ENCODE results near the gene TUBB2A. TPM values are rescaled to one million over a fixed set of nuclear protein-coding genes. Genes with fewer than 3 reads are reported as not detected.

Gene TUBB2A
- total RNA-seq, 6 experiments from 2014 or later: 32.8 to 136 (median 83.8) TPM

- DNase-seq: no peak
- Histone ChIP-seq H3K4me1 (no peaks in the 10 kb centered on the region), H3K9me3 (no peaks in the 10 kb centered on the region), H3K27me3 (no peaks in the 10 kb centered on the region), H3K4me3 (no peak overlapping the region), H3K36me3 (no peaks in the 10 kb centered on the region), H3K27ac (no peak overlapping the region)
- 70% methylated on average over 5 of the region's 5 CpGs for WGBS (ENCODE audit: insufficient coverage, low coverage, low lambda C conversion rate, missing lambda C conversion rate)
- TF ChIP-seq CTCF (IDR thresholded peaks at IDR 0.05): no peak
- TF ChIP-seq POLR2A (IDR thresholded peaks at IDR 0.05): no peak
- intact Hi-C loops (cut with DNase I): no loop called here
- no peak for ATAC-seq
Observed at GRCh38 chr6:3196770-3197169, 39.4 kb upstream of the TUBB2A start.

DNA sequence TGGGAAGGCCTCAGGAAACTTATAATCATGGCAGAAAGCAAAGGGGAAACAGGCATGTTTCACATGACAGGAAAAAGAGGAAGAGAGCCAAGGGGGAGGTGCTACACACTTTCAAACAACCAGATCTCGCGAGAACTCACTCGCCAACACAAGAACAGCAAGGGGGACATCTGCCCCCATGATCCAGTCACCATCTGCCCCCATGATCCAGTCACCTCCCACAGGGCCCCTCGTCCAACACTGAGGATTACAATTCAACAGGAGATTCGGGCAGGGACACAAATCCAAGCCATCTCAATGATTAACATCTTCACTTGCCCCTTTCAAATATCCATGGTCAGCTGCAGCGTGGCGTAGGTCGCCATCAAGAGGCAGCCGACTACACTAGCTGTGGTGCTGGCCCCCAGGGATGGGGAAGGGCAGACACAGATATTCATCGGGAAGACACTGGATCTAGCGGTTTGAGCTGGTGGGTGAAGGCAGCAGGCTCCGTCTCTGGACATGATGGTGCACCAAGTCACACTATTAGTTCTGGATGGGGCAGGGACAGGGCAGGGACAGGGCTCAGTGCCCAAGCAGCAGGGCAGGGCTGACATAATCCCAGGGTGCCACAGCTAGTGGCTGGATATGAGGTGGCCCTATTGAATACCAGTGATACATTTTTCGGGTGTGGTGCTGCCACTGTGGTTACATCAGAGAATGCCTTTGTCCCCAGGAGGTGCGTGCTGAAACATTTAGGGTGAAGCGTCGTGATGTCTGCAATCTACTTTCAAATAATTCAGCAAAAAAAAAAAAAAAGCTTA lies 38.6 kb upstream of the TUBB2A start:
- H3K4me3 ChIP-seq: no peak overlapping the region
- 74% methylated on average over 15 of the region's 16 CpGs for WGBS (ENCODE audit: insufficient coverage, low coverage, low lambda C conversion rate, missing lambda C conversion rate)
- H3K36me3 ChIP-seq: no peaks in the 10 kb centered on the region
- H3K9me3 ChIP-seq: no peaks in the 10 kb centered on the region
- H3K27ac ChIP-seq: no peak overlapping the region
- no peaks in the 10 kb centered on the region for H3K27me3 ChIP-seq
- ATAC-seq (peak in 3 of 4 donors; percentile 43 to 48 (median 47)), DNase-seq (no peak)
- intact Hi-C loops (cut with DNase I): no loop called here
- TF ChIP-seq CTCF (IDR thresholded peaks at IDR 0.05): peak in 1 of 4 donors; percentile 9
- TF ChIP-seq POLR2A (IDR thresholded peaks at IDR 0.05): no peak
- H3K4me1 ChIP-seq: no peaks in the 10 kb centered on the region

- Histone ChIP-seq H3K27me3 (no peaks in the 10 kb centered on the region), H3K4me3 (no peak overlapping the region), H3K4me1 (no peaks in the 10 kb centered on the region), H3K9me3 (no peaks in the 10 kb centered on the region), H3K27ac (no peak overlapping the region), H3K36me3 (no peaks in the 10 kb centered on the region)
- ATAC-seq: no peak
- intact Hi-C loops (cut with DNase I): no loop called here
- no peak for DNase-seq
- WGBS (ENCODE audit: insufficient coverage, low coverage, low lambda C conversion rate, missing lambda C conversion rate): 76% methylated on average over 5 of the region's 5 CpGs
- TF ChIP-seq CTCF (IDR thresholded peaks at IDR 0.05): no peak
- no peak for TF ChIP-seq POLR2A (IDR thresholded peaks at IDR 0.05)
Observed at GRCh38 chr6:3195420-3195694, 38.0 kb upstream of the TUBB2A start.

- intact Hi-C loops (cut with DNase I): no loop called here
- Histone ChIP-seq H3K4me1 (no peaks in the 10 kb centered on the region), H3K27ac (no peak overlapping the region), H3K27me3 (no peaks in the 10 kb centered on the region), H3K36me3 (no peaks in the 10 kb centered on the region), H3K9me3 (no peaks in the 10 kb centered on the region), H3K4me3 (no peak overlapping the region)
- TF ChIP-seq CTCF (IDR thresholded peaks at IDR 0.05) (no peak), POLR2A (IDR thresholded peaks at IDR 0.05) (no peak)
- DNase-seq (no peak), ATAC-seq (peak in 2 of 4 donors; percentile 28 to 36)
- 69% methylated on average over 9 of the region's 19 CpGs for WGBS (ENCODE audit: insufficient coverage, low coverage, low lambda C conversion rate, missing lambda C conversion rate)
Observed at GRCh38 chr6:3194535-3195419, 37.4 kb upstream of the TUBB2A start.
